Neural cell (in vitro differentiated cells): ENCODE data around the gene CLTCL1.

Experiments
- CTCF ChIP-seq: fragments of 450-650 bp; IDR thresholded peaks from 2 replicates; pipeline ENCODE4 v1.5.1; 2014; ENCODE audit warnings: antibody characterized with exemption, mild to moderate bottlenecking, moderate library complexity; ENCODE audit not compliant: poor library complexity, severe bottlenecking
- POLR2AphosphoS5 ChIP-seq: IDR thresholded peaks from 2 replicates; pipeline ENCODE4 v1.6.1; 2012

DNA sequence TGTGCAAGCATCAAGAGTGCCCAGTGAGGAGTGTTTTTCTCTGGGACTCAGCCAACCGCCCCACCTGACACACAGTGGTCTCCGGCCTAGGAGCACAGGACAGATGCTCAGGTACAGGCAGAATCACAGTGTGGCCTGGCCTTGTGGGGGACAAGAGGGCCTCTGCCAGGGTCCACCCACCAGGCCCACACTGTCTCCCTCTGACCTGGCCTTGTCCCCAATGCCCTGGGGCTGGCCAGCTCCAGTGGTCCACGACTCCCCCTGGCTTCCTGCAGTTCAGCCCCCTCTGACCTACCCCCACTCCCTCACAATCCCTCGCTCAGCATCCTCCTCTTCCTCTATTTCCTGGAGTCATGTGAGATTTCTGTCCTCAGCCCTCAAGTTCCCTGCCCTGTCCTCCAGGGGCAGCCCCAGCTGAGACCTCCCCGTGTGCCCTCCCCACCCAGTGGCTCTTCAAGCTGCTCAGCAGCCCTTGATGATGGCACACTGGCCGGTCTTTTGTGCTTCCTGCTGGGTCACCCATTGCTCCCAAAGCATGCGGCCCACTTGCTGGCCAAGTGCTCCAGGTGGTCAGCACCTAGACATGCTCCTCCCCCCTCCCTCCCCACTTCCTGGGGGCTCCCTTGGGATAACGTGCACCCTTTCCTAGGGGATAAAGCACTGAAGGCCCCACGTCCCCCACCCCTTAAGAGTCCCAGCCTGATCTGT is 158.7 kb downstream of the CLTCL1 start:
- TF ChIP-seq POLR2AphosphoS5 = no peak
- TF ChIP-seq CTCF = no peak
